Fibroblast of skin of abdomen (primary cell): ENCODE results near the gene MTMR10.

Source experiments
- DNase-seq: peaks from one replicate; pipeline ENCODE4 v3.0.0-alpha.2; 2013

MTMR10 gene

DNA sequence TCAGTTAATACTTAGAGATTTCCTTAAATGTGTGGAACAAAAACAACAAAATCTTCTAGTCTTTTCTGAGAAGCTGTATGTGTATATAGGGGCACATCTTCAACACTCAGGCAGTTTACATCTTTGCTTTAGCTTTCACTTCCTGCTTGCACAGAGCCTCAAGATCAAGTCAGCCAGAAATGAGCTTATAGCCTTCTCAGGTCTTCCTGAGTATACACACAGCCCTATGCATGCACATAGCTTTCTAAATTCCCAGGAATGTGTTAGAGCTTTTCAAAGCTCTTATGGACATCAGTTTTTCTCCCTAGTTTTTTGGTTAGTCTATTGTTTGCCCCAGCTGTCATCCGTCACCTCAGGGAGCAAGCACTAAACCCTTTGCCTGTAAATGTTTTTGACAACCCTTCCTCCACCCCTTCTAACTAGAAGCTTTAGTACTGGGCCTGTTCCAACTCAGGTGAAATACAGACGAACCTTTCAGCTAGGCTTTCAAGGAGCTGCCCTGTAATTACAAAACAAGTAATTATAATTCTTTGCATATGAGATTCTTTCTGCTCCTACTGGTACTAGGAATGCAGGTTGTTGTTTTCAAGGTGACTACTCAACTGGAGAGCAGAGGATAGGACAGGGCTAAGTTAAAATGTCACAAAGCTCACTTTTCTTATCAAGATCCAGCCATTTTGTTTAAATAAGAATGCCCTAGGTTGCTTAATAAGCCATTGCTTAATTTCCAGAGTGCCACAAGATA, 22.6 kb upstream of the MTMR10 start:
- no peak for DNase-seq

DNA sequence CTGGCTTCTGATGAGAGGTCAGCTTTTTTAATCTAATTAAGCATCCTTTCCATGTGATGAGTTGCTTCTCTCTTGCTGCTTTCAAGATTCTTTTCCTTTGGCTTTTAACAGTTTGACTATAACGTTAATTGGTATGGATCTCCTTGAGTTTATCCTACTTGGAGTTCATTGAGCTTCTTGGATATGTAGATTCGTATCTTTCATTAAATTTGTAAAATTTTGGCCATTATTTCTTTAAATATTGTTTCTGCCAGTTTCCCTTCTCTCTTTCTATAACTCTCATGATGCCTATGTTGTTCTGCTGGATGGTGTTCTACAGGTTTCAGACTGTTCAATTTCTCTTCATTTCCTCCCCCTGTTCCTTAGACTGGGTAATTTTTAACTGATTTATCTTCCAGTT, 21.0 kb upstream of the MTMR10 start:
- DNase-seq, result no peak

DNA sequence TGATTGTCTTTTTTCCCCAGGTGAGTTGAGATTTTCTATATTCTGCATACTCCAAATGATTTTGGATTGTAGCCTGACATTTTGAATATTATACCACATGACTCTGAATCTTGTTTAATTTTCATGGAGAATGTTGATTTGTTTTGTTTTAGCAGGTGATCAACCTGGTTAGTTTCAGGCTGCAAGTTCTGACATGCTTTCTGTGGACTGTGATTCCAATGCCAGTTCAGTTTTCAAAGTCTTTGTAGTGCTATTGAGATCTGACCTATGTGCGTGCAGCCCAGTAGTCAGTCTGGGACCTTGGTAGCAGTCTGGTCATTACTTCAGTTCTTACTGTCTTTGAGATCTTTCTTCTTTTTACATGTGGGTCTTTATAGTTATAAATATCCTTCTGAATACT, 18.6 kb upstream of the MTMR10 start:
- DNase-seq, result no peak

DNA sequence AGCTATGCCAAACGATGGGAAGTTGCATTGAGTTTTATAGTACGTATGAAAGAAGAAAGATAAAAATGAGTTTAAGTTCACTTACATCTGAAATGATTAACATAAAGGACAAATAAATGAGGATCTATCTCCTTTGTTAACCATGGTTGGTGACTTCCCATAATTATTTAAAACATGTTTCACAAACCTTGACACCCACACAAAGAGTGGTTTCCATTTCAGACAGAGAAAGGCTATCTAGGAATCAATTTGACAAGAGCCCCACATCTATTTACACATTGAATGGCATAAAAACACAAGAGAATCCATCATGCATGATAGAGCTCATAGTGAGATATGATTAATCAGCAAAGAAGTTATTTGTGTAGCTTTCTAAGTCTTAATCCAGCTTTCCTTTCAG, 14.2 kb upstream of the MTMR10 start:
- DNase-seq, result no peak

DNA sequence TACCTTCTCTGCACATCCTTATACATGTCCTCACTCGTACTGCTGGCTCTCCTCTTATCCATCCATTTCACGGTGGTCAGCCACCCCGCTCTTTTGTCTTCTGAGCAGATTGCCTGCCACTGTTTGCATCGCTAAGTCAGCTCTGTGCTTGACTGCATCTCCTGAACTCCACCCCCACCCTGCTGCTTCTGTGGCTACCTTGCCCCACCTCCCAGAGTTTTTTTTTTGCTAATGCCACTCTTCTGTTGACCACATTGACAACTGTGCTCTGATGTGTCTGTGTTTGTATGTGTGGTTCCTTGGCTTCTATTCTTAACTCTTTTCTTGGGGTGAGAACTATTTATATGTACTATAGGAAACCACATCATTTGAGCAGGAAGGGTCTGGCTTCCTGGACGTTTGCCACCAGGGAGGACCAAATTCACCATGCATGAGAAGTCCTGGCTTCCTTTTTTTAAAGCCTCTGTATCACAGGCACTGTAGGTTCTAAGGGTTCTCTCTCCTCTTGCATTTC, 12.8 kb upstream of the MTMR10 start:
- no peak for DNase-seq

DNA sequence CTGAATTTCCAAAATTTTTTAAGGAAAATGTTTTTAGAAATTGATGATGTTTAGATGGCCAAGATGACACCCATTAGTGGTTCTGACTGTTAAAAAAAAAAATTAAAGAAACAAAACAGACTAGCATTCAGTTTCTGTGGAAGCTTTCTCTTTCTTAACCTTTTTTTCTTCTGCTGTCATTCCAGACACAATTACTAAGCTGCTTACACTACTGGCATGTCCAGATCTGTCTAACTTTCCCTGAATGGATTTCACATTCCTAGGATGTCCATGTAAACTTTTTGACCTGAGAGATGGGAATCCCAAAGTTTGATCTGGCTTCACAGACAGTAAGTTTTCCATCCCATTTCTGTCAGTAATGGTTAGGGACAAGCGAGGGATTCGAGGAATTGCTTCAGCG, 10.3 kb upstream of the MTMR10 start:
- DNase-seq, result no peak

DNA sequence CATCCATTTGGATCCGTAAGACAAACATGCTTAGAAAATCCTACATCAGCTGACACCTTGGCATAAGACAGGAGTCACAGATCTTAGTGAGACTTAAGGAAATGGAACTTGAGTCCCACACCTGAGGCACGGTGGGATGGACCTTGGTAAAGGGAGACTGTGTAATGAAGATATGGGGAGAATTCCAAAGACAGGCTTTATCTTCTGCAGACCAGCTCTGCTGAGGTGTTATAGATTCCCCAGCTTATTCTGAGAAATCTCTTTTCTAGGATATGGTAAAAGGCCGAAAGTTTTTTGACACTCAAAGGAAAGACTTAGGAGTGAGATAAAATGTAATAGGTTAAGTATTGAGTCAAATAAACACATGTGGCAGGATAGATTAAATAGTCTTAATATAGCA, 8.3 kb upstream of the MTMR10 start:
- no peak for DNase-seq

DNA sequence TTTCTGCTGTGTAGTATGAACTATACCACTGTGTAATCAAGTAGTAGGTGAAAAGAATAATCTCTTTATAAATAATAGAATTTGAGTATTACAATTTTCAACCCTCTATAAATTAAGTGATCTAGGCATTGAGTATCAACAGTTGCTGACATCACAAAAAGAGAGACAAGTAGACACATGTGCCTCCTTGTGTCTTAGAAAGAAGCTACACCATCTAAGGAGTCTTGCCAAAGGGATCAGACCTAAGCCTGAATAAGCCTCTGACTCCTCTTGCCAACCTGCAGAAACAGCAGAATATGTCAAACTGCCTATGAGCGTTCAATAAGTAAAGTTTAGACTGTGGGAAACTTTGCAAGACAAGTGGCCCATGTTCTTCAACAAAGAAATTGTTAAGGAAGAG, 5.8 kb upstream of the MTMR10 start:
- DNase-seq, result no peak

DNA sequence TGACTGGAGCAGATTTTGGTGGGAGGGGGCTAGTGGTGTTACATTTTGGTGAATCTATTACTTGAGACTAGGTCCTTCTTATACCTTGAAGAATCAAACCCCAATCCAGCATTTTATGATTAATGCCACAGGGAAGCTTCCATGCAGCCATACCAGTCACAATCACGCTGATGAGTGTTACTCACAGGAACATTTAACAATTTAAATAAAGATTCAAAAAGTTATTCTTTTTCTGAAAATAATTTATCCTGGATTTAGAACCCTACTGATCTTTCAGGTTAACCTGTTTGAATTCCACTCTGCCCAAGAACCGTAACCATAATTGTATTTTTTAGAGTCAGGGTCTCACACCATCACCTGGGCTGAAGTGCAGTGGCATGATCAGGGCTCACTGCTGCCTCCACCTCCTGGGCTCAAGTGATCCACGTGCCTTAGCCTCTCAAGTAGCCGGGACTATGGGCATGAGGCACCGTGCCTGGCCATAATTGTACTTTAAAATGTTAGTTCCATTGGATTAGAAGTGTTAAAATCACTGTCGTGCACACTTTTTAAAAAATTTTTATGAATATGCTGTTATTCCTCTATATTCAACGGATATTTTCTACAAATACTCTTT, 929 bp upstream of the MTMR10 start:
- DNase-seq, result no peak

DNA sequence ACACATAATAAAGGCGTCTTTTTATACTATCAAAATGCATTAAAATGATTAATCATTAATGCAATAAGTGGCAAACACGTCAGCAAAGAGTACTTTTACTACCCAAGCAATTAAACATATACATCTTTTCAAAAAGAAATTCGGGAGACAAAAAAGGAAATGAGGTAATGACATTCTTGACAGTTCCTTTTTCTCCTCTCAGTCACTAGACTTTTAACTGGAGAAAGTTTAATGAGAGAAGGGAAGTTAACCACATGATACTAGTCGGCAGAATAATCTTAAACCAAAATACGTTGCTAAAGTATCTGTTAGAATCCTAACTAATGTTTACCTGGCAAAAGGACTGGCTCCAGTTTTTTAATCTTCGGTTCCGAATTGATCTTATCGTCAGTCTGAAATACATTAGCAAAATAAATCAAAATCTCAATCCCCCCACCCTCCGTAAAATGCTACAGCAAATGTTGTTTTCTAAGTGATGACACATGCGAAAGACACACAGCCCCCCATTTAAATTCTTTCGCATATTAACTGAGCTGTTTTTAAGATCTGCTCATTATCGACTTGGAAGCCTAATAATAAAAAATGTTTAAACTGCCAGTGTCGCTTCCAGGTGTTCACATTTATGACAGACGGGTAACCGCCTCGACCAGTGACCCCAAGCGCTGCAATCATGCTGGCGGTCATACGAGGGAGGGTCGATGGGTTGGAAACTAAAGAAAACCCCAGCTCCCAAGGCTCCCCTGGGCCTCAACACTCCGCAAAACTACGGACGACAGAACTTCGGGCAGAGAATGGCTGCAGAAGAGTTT, 778 bp downstream of the MTMR10 start:
- DNase-seq, result no peak

DNA sequence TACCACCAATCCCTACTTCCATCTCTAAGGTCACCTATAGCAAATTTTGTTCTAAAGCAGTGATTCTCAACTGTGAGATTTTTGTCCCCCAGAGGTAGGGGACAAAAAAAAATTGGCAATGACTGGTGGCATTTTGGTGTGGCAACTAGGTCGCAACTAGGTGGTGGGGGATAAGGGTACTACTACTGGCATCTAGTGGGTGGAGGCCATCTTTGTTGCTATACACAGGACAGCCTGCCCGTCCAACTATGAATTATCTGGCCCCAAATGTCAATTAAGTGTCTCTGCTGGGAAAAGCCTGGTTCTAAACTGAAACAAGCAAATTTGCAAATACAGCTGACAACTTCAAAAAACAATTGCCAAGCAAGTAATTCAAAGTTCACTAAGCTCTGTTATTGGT, 1.4 kb downstream of the MTMR10 start:
- no peak for DNase-seq

DNA sequence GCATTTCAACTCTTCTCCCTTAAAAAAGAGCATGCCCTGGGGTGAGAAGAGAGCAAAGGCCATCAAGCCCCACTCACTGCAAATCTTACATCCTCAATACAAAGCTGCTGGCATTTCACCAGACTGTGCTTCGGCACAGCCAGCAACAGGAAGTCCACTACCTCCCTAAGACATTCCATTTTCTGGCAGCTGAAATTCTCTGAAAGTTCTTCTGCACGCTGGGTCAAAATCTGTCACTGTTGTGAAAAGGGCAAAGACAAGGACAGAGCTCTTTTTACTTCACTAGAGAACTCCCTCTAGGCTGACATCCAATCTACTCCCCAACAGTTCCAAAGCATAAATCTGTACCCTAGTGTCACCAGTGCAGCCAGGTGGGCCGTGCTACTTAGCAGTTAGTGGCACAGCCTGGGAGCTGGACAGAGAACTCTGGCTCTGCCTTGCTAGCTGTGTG, 6.3 kb downstream of the MTMR10 start:
- peak; percentile 19 for DNase-seq

DNA sequence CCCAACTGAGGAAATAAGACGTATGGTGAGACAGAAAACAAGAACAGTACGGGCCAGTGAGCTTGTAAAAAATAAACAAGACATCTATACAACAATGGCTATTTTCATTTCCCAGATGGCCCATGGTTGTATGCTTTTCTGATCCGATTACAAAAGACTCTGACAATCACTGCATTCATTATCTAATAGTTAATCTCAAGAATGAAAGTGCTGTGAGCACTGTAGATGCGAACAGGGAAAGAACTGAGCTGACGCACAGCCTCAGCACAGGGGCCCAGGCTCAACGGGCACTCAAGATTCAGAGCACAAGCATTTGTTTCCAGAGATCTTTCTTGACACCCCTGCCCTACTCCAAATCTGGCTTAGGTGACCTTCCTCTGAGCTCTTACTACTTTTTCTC, 6.9 kb downstream of the MTMR10 start:
- no peak for DNase-seq

DNA sequence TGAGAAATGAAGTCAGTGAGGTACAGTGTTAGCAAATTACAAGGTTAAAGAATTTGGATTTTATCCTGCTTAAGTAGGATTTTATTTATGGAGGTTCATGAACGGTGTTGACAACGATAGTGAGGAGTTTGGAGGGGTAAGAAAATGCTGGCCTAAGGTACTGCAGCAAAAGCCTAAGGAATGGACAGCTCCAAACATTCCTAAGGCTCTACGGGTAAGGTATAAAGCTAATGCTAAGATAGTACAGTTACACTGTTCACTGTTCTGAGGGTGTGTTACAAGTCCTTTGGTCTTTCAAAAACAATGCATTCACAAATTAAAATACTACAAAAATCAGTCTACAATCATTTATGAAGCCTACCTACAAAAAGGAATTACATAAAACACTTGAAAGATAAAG, 7.3 kb downstream of the MTMR10 start:
- no peak for DNase-seq

DNA sequence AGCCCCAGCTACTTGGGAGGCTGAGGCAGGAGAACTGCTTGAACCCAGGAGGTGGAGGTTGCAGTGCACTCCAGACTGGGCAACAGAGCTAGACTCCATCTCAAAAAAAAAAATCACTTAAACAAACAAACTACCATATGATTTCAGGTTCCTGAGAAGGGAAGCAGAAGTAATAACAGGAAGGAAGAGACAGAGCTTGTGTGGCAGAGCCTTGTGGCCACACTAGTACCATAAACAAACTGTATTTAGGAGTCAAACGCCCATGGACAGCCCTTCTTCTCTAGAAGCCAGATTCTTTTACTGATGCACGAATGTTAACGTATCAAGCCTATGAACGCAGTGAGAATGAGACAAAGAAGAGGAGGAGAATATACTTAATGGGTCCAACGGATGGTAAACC, 12.0 kb downstream of the MTMR10 start:
- no peak for DNase-seq

DNA sequence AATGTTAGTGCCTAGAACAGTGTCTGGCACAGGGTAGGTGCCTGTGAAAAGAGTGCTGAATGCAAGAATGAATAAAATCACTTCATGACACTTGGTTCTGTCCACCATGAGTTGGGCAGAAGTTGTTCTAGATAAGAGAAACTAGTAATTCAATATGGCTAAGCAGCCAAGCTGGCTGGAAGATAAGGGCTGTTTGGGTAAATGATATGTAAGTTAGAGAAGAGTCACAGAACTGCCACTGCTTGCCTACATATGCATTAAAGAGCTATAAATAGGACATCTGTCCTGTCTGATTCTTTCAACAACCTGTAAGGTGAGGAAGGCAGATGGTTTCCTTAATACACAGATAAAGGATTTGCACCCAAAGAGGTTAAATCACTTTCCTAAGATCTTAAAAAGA, 13.1 kb downstream of the MTMR10 start:
- no peak for DNase-seq

DNA sequence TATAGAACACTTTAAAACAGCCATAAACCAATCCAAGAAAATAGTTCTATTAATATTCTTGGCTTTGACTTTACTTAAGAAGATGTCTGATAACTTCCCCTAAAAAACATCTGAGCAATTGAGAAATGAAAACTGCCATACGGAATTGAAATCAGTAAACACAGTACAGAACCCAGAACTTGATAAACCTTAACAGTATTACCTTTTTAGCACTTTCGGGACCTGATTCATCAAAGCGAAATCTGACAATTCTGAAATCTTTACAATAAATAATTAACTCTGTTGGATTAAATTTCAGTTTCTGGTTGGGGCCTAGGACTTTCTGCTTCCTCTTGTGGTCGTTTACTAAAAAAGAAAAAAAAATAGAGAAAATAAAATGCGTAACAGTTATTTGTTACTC, 17.3 kb downstream of the MTMR10 start:
- DNase-seq, result no peak

DNA sequence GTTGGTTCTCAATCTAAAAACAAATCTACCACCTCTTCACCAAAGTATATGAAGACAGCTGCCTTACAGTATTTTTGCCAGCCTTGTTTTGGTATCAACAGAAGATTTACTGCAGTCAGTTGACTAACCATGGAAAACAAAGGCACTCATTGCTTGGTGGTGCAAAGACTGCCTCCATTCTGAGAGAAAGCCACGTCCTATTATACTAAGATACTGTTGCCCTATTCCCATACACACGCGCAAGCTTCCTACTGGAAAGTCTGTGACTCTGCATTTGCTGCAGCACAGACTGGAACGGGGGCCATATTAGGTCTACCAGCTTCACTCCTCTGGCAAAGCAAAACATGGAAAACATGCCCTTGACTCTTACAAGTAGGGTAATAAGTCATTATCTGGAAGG, 18.0 kb downstream of the MTMR10 start:
- DNase-seq, result no peak

DNA sequence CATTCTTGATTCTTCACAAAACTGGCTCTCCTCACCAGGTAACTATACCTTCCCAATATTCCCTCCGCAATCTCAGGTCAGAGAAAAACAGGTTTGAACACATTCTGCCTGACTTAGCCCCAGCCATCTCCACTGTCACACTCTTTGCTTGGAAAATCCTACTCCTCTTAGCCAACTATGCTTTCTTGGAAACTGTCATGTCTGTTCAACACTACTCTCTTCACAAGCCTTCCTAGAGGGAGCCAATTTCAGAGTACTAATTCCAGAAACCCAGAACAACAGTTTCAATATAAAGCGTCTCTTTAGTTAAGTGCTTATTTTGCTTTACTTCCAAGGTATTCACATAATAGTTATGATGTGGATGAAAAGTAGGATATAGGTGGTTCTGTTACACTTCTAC, 21.7 kb downstream of the MTMR10 start:
- DNase-seq, result no peak

DNA sequence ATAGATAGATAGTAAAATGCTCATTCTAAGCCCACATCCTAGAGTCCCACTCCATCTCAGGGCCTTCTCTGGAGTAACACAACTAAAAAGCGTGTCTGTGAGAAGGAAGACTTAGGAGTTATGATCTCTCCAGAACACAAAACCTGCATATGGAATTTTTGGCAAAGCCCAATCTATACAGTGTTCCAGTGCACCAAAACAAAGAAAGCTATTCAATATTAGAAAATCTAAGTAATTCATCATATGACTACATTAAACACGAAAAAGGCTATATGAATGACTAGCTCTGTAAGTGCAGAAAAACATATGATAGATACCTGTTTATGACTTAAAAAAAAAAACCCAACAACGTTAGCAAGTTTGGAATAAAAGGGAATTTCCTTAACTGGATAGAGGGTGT, 27.7 kb downstream of the MTMR10 start:
- DNase-seq, result no peak

DNA sequence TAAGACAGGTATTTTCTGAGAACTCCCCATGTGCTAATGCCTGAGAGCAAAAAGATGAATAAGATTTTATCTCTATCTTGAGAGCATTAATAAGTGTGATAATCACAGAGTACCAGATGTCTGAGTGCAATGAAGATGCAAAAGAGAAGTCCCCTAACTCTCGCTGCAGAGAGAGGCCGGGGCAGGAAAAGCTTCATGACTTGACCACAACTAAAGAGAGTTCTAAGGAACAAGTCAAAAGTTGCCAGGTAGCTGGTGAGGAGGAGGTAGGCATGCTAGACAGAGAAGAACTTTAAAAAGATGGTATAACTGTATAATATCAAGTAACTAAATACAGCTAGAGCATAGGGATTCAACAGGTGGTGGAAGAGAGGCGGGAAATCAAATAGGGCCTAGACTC, 28.8 kb downstream of the MTMR10 start:
- DNase-seq, result no peak

DNA sequence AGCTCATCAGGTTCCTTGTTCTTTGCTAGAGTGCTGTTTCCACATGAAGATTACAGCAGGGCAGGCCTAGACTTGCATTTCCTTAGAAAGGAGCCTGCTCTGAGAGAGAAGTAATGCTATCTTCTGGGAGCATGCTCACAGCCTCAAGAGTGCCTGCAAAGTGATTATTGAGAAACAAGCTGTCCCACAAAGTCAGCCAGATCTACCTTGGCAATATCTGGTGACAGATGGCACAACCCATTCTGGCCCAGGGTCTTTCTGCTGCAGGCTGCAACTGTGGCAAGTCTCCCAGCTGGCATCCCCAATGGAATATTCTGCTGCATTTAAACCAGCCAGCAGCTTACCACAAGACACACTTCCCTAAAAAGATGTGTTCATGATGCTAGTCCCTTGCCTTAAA, 29.3 kb downstream of the MTMR10 start:
- DNase-seq, result no peak

DNA sequence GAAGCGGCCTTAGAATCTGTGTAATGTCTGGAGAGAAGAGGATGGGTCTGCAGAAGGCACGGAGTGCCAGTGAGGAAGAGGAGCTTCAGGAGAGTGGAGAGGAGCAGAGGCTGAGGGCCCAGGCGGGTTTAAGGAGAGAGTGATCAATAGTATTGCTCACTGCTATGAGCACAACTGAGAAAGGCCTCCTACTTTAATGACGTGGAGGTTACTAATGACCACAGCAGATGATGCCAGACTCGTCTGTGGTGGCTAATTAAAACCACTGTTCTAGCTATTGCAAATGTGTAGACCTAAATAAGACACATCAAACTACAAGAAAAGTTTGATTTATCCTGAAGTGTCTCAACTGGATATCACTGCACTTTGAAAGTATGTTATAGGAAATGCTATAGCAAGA, 33.2 kb downstream of the MTMR10 start:
- DNase-seq, result peak; percentile 36
